CD14-positive monocyte (primary cell): ENCODE measurements around the gene SLC12A6. TPM values are rescaled to one million over a fixed set of nuclear protein-coding genes. Genes with fewer than 3 reads are reported as not detected.

Experiments
- DNase-seq, 3 donors: peaks; one replicate each; pipeline ENCODE4 v3.0.0-alpha.2; 2011 to 2022
- H2AFZ ChIP-seq: 2 replicates; pipeline ENCODE4 v1.6.0; 2012; ENCODE audit warnings: mild to moderate bottlenecking, low read depth, low read length, inconsistent platforms; ENCODE audit not compliant: insufficient read depth, poor library complexity, severe bottlenecking
- H3K27ac ChIP-seq, 2 donors: 1 replicate in 1 of 2; 2 replicates in 1 of 2; pipeline ENCODE4 v1.5.1; 2012 to 2013; ENCODE audit warnings: low read length in 2 of 2, control low read depth in 1 of 2, inconsistent platforms in 1 of 2, low read depth in 1 of 2, mild to moderate bottlenecking in 1 of 2
- H3K27me3 ChIP-seq, 2 donors: one replicate each; pipeline versions ENCODE4 v1.6.0 to v1.6.1; 2011 to 2013; ENCODE audit warnings: low read length in 2 of 2; ENCODE audit not compliant: control insufficient read depth in 2 of 2, insufficient read depth in 2 of 2
- H3K36me3 ChIP-seq, 2 donors: replicated peaks in 1 of 2; 1 replicate in 1 of 2; 2 replicates in 1 of 2; pipeline versions ENCODE4 v1.5.1 to v1.6.1; 2012 to 2013; ENCODE audit warnings: low read length in 2 of 2, control low read depth in 1 of 2, inconsistent platforms in 1 of 2, mild to moderate bottlenecking in 1 of 2; ENCODE audit not compliant: insufficient read depth in 2 of 2, control insufficient read depth in 1 of 2
- H3K4me1 ChIP-seq, 2 donors: 1 replicate in 1 of 2; 2 replicates in 1 of 2; pipeline versions ENCODE4 v1.5.1 to v1.6.1; 2012 to 2013; ENCODE audit warnings: low read length in 2 of 2, control low read depth in 1 of 2, inconsistent platforms in 1 of 2, mild to moderate bottlenecking in 1 of 2, moderate library complexity in 1 of 2; ENCODE audit not compliant: insufficient read depth in 2 of 2, control insufficient read depth in 1 of 2
- H3K4me2 ChIP-seq: replicated peaks from 2 replicates; pipeline ENCODE3; 2012; ENCODE audit warnings: low read length, moderate library complexity, mild to moderate bottlenecking; ENCODE audit not compliant: poor library complexity, severe bottlenecking; ENCODE audit errors: extremely low read depth
- H3K4me3 ChIP-seq, 3 experiments: fragments of 200-600 bp in 1 of 3; sonication (generic) in 1 of 3; replicated peaks in 1 of 3; 1 replicate in 2 of 3; 2 replicates in 1 of 3; pipeline ENCODE4 v1.5.1; 2011 to 2013; ENCODE audit warnings: low read length in 3 of 3, mild to moderate bottlenecking in 3 of 3, control low read depth in 2 of 3, low read depth in 2 of 3, inconsistent platforms in 1 of 3, moderate library complexity in 1 of 3
- H3K79me2 ChIP-seq: 2 replicates; pipeline ENCODE4 v1.6.0; 2012; ENCODE audit warnings: mild to moderate bottlenecking, control low read depth, inconsistent platforms, low read length, moderate library complexity; ENCODE audit not compliant: insufficient read depth
- H3K9ac ChIP-seq: 2 replicates; pipeline ENCODE4 v1.6.0; 2017; ENCODE audit warnings: low read length, mild to moderate bottlenecking; ENCODE audit not compliant: insufficient read depth, poor library complexity, severe bottlenecking
- H3K9me3 ChIP-seq, 2 donors: replicated peaks in 1 of 2; 1 replicate in 1 of 2; 2 replicates in 1 of 2; pipeline versions ENCODE4 v1.5.1 to v1.6.1; 2012 to 2013; ENCODE audit warnings: low read length in 2 of 2, control low read depth in 1 of 2; ENCODE audit not compliant: control insufficient read depth in 1 of 2, insufficient read depth in 1 of 2
- H4K20me1 ChIP-seq: 2 replicates; pipeline ENCODE4 v1.6.0; 2012; ENCODE audit warnings: mild to moderate bottlenecking, low read length, control low read depth, moderate library complexity; ENCODE audit not compliant: insufficient read depth
- H3K27ac Mint-ChIP-seq, 7 donors: one replicate each; pipeline ENCODE4 v1.8.0; 2020; ENCODE audit warnings: mild to moderate bottlenecking in 7 of 7, mixed read lengths in 7 of 7, moderate library complexity in 6 of 7, inconsistent platforms in 2 of 7
- H3K27me3 Mint-ChIP-seq, 3 donors: one replicate each; pipeline ENCODE4 v1.8.0; 2021 to 2022; ENCODE audit warnings: low read depth in 3 of 3, mild to moderate bottlenecking in 3 of 3, mixed read lengths in 3 of 3, moderate library complexity in 3 of 3, inconsistent platforms in 1 of 3
- H3K36me3 Mint-ChIP-seq, 2 donors: one replicate each; pipeline ENCODE4 v1.8.0; 2020; ENCODE audit warnings: mixed read lengths in 2 of 2, inconsistent platforms in 1 of 2, mild to moderate bottlenecking in 1 of 2
- H3K4me1 Mint-ChIP-seq: one replicate; pipeline ENCODE4 v1.8.0; 2020; ENCODE audit warnings: mild to moderate bottlenecking, mixed read lengths
- H3K4me3 Mint-ChIP-seq, 2 donors: one replicate each; pipeline ENCODE4 v1.8.0; 2020; ENCODE audit warnings: mild to moderate bottlenecking in 2 of 2, mixed read lengths in 2 of 2, moderate library complexity in 1 of 2
- H3K9me3 Mint-ChIP-seq, 7 donors: one replicate each; pipeline ENCODE4 v1.8.0; 2020 to 2022; ENCODE audit warnings: mixed read lengths in 7 of 7, mild to moderate bottlenecking in 6 of 7, moderate library complexity in 6 of 7, inconsistent platforms in 2 of 7
- WGBS: methylation state at CpG from one replicate; pipeline ENCODE4 v1.1.5; 2013; ENCODE audit warnings: missing lambda C conversion rate; ENCODE audit not compliant: insufficient coverage; 5-methylcytosine and 5-hydroxymethylcytosine counted together
- intact Hi-C, 2 donors: fragments of 100-400 bp; cut with micrococcal nuclease; formaldehyde crosslinking; loops; one replicate each; pipeline versions ENCODE4 v1.15.0 to v1.15.1; 2023
- polyA plus RNA-seq, 3 donors: library from polyadenylated mRNA; depleted of rRNA in 1 of 3; unstranded in 2 of 3; stranded (reverse) in 1 of 3; fragments of 300-500 nt in 2 of 3; fragments of >200 nt in 1 of 3; fragmentation: Illumina TruSeq in 2 of 3; gene quantifications; 1 replicate in 2 of 3; 2 replicates in 1 of 3; pipeline ENCODE4 v1.2.3, GENCODE V29; 2012 to 2021
- TF ChIP-seq, protein P1 (sequence below): fragments of 200-600 bp; IDR thresholded peaks from one replicate; pipeline ENCODE4 v1.8.0; 2022; ENCODE audit warnings: antibody characterized with exemption, mild to moderate bottlenecking

SLC12A6 gene
- polyA plus RNA-seq, 3 donors = 5.4 to 80.0 (median 8.0) TPM

DNA sequence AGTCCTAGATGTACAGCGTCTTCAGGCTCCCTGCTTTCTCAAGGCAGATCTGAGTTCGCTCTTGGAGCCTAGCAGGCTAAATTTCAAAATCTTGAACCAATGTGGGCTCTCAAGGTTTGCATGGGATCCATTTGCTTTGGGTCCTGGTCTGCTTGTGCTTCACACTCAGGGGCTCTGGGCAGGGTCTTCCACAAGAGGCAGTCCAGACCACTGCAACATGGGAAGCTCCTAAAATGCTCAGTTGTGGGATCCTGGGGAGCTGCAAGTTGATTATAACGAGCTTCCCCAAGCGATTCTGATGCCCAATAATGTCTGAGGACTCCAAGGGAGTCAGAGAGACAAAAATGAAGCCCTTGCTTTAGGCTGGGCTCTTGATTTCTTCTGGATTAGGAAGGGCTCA lies 12.2 kb upstream of the SLC12A6 start:
- H3K4me1 ChIP-seq = no peaks in the 10 kb centered on the region

DNA sequence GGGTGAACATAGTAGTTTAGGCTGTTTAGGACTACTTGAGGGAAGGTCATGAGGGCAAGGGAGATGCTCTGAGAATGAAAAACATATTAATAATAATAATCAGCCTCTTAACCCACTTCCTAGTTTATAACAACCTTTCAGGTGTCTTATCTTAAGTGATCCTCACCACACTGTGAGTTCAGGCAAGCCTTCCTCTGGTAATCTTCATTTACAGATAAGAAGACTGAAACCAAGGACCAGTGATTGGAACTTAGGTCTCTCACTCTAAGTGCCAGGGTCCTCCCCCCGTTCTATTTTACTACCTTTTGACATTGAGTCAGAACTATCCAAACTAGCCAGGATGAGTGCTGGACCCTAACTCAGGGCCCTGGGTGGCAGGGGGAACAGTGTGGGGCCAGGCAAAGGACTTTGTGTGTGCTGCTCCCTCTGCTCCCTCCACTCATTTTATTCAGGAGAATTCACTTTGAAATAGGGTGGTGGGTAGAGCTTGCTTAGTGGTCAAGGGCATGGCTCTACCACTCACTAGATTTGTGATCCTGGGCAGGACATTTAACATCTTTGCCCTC lies 11.2 kb upstream of the SLC12A6 start:
- no peak overlapping the region for H3K4me3 ChIP-seq
- H3K4me2 ChIP-seq = no peak overlapping the region
- no peaks in the 10 kb centered on the region for H3K4me1 Mint-ChIP-seq
- no peaks in the 10 kb centered on the region for H4K20me1 ChIP-seq
- no peak overlapping the region for H2AFZ ChIP-seq
- peaks cover 0 to 2% (median 0%) of the 10 kb centered on the region in 7 donors for H3K9me3 Mint-ChIP-seq
- H3K27ac Mint-ChIP-seq = no peak overlapping the region
- H3K79me2 ChIP-seq = no peaks in the 10 kb centered on the region
- no peak overlapping the region for H3K27ac ChIP-seq
- H3K36me3 ChIP-seq = no peaks in the 10 kb centered on the region
- DNase-seq = no peak
- H3K4me3 Mint-ChIP-seq = no peak overlapping the region
- H3K27me3 Mint-ChIP-seq = peaks cover 0 to 3% (median 2%) of the 10 kb centered on the region in 3 donors
- H3K36me3 Mint-ChIP-seq = no peaks in the 10 kb centered on the region
- H3K9me3 ChIP-seq = no peaks in the 10 kb centered on the region
- WGBS = no CpG with 5 or more reads among the region's 1 CpG
- TF ChIP-seq, protein P1, sequence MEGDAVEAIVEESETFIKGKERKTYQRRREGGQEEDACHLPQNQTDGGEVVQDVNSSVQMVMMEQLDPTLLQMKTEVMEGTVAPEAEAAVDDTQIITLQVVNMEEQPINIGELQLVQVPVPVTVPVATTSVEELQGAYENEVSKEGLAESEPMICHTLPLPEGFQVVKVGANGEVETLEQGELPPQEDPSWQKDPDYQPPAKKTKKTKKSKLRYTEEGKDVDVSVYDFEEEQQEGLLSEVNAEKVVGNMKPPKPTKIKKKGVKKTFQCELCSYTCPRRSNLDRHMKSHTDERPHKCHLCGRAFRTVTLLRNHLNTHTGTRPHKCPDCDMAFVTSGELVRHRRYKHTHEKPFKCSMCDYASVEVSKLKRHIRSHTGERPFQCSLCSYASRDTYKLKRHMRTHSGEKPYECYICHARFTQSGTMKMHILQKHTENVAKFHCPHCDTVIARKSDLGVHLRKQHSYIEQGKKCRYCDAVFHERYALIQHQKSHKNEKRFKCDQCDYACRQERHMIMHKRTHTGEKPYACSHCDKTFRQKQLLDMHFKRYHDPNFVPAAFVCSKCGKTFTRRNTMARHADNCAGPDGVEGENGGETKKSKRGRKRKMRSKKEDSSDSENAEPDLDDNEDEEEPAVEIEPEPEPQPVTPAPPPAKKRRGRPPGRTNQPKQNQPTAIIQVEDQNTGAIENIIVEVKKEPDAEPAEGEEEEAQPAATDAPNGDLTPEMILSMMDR = no peak
- H3K4me1 ChIP-seq = no peaks in the 10 kb centered on the region
- no peaks in the 10 kb centered on the region for H3K27me3 ChIP-seq
- intact Hi-C loops = no loop called here
- no peak overlapping the region for H3K9ac ChIP-seq

More for the DNA sequence above, 12.2 kb upstream of the SLC12A6 start:
- Mint-ChIP-seq H3K4me1 (no peaks in the 10 kb centered on the region), H3K4me3 (no peak overlapping the region), H3K27me3 (peaks cover 0 to 3% (median 2%) of the 10 kb centered on the region in 3 donors), H3K36me3 (no peaks in the 10 kb centered on the region), H3K9me3 (peaks cover 0 to 2% (median 0%) of the 10 kb centered on the region in 7 donors), H3K27ac (no peak overlapping the region)
- no peaks in the 10 kb centered on the region for H3K79me2 ChIP-seq
- intact Hi-C loops = no loop called here
- no peaks in the 10 kb centered on the region for H4K20me1 ChIP-seq
- no peaks in the 10 kb centered on the region for H3K36me3 ChIP-seq
- H3K27ac ChIP-seq = no peak overlapping the region
- 93% methylated on average over 4 of the region's 4 CpGs for WGBS
- H3K4me3 ChIP-seq = no peak overlapping the region
- no peak overlapping the region for H3K4me2 ChIP-seq
- DNase-seq = no peak
- H2AFZ ChIP-seq = no peak overlapping the region
- TF ChIP-seq, protein P1 = no peak
- H3K27me3 ChIP-seq = no peaks in the 10 kb centered on the region
- H3K9me3 ChIP-seq = no peaks in the 10 kb centered on the region
- H3K9ac ChIP-seq = no peak overlapping the region
